ENCODE results near the gene ENPP6.
"Not testable (repeated sequence)": the region's sequence is repeated elsewhere in the genome, so short reads cannot be mapped to it uniquely, and the experiment has no call there.

The ENPP6 gene

GRCh38 chr4:184207734-184208607, 9.7 kb downstream of the ENPP6 start:
- not testable (repeated sequence) for H3K27me3 Mint-ChIP-seq; H3K9me3 Mint-ChIP-seq; H3K36me3 Mint-ChIP-seq (ENCODE audit: low read depth); H3K4me3 Mint-ChIP-seq; H3K27ac Mint-ChIP-seq; H3K4me1 Mint-ChIP-seq (ENCODE audit: low read depth)

GRCh38 chr4:184205243-184205642, 12.4 kb downstream of the ENPP6 start:
- peaks cover 7% of the 10 kb centered on the region for H3K27me3 Mint-ChIP-seq
- H3K27ac Mint-ChIP-seq, result no peak overlapping the region
- H3K36me3 Mint-ChIP-seq (ENCODE audit: low read depth), result no peaks in the 10 kb centered on the region
- no peak overlapping the region for H3K4me3 Mint-ChIP-seq
- H3K4me1 Mint-ChIP-seq (ENCODE audit: low read depth), result no peaks in the 10 kb centered on the region
- H3K9me3 Mint-ChIP-seq, result no peaks in the 10 kb centered on the region

- no peaks in the 10 kb centered on the region for H3K36me3 Mint-ChIP-seq (ENCODE audit: low read depth)
- H3K4me3 Mint-ChIP-seq, result no peak overlapping the region
- no peaks in the 10 kb centered on the region for H3K9me3 Mint-ChIP-seq
- H3K27ac Mint-ChIP-seq, result no peak overlapping the region
- no peaks in the 10 kb centered on the region for H3K4me1 Mint-ChIP-seq (ENCODE audit: low read depth)
- H3K27me3 Mint-ChIP-seq, result peaks cover 7% of the 10 kb centered on the region
Observed at GRCh38 chr4:184203300-184203699, 14.4 kb downstream of the ENPP6 start.

GRCh38 chr4:184201179-184201578, 16.5 kb downstream of the ENPP6 start:
- H3K4me3 Mint-ChIP-seq, result no peak overlapping the region

GRCh38 chr4:184200296-184200695, 17.4 kb downstream of the ENPP6 start:
- Mint-ChIP-seq H3K4me1 (ENCODE audit: low read depth) (no peaks in the 10 kb centered on the region), H3K9me3 (no peaks in the 10 kb centered on the region), H3K27ac (no peak overlapping the region), H3K36me3 (ENCODE audit: low read depth) (no peaks in the 10 kb centered on the region), H3K27me3 (no peaks in the 10 kb centered on the region), H3K4me3 (no peak overlapping the region)

More at GRCh38 chr4:184201179-184201578, 16.5 kb downstream of the ENPP6 start:
- no peaks in the 10 kb centered on the region for H3K4me1 Mint-ChIP-seq (ENCODE audit: low read depth)
- no peaks in the 10 kb centered on the region for H3K9me3 Mint-ChIP-seq
- no peaks in the 10 kb centered on the region for H3K27me3 Mint-ChIP-seq
- H3K27ac Mint-ChIP-seq, result no peak overlapping the region
- H3K36me3 Mint-ChIP-seq (ENCODE audit: low read depth), result no peaks in the 10 kb centered on the region

GRCh38 chr4:184199780-184200179, 17.9 kb downstream of the ENPP6 start:
- H3K4me3 Mint-ChIP-seq, result no peak overlapping the region
- H3K9me3 Mint-ChIP-seq, result no peaks in the 10 kb centered on the region
- H3K4me1 Mint-ChIP-seq (ENCODE audit: low read depth), result no peaks in the 10 kb centered on the region
- H3K36me3 Mint-ChIP-seq (ENCODE audit: low read depth), result no peaks in the 10 kb centered on the region
- no peak overlapping the region for H3K27ac Mint-ChIP-seq
- no peaks in the 10 kb centered on the region for H3K27me3 Mint-ChIP-seq

GRCh38 chr4:184198190-184198589, 19.5 kb downstream of the ENPP6 start:
- no peak overlapping the region for H3K27ac Mint-ChIP-seq
- no peaks in the 10 kb centered on the region for H3K4me1 Mint-ChIP-seq (ENCODE audit: low read depth)
- no peaks in the 10 kb centered on the region for H3K36me3 Mint-ChIP-seq (ENCODE audit: low read depth)
- H3K4me3 Mint-ChIP-seq, result no peak overlapping the region
- no peaks in the 10 kb centered on the region for H3K27me3 Mint-ChIP-seq
- H3K9me3 Mint-ChIP-seq, result no peaks in the 10 kb centered on the region

- Mint-ChIP-seq H3K36me3 (ENCODE audit: low read depth) (no peaks in the 10 kb centered on the region), H3K9me3 (no peaks in the 10 kb centered on the region), H3K27ac (no peak overlapping the region), H3K4me3 (no peak overlapping the region), H3K27me3 (no peaks in the 10 kb centered on the region), H3K4me1 (ENCODE audit: low read depth) (no peaks in the 10 kb centered on the region)
Observed at GRCh38 chr4:184197536-184198082, 20.1 kb downstream of the ENPP6 start.

- Mint-ChIP-seq H3K36me3 (ENCODE audit: low read depth) (no peaks in the 10 kb centered on the region), H3K27me3 (no peaks in the 10 kb centered on the region), H3K27ac (no peak overlapping the region), H3K4me1 (ENCODE audit: low read depth) (no peaks in the 10 kb centered on the region), H3K4me3 (no peak overlapping the region), H3K9me3 (no peaks in the 10 kb centered on the region)
Observed at GRCh38 chr4:184196730-184197385, 20.8 kb downstream of the ENPP6 start.

GRCh38 chr4:184193556-184194525, 23.8 kb downstream of the ENPP6 start:
- no peak overlapping the region for H3K4me3 Mint-ChIP-seq
- no peaks in the 10 kb centered on the region for H3K27me3 Mint-ChIP-seq
- no peaks in the 10 kb centered on the region for H3K4me1 Mint-ChIP-seq (ENCODE audit: low read depth)
- H3K36me3 Mint-ChIP-seq (ENCODE audit: low read depth), result no peaks in the 10 kb centered on the region
- no peaks in the 10 kb centered on the region for H3K9me3 Mint-ChIP-seq
- H3K27ac Mint-ChIP-seq, result no peak overlapping the region

GRCh38 chr4:184192933-184193332, 24.7 kb downstream of the ENPP6 start:
- H3K27me3 Mint-ChIP-seq, result no peaks in the 10 kb centered on the region
- no peak overlapping the region for H3K27ac Mint-ChIP-seq
- no peaks in the 10 kb centered on the region for H3K4me1 Mint-ChIP-seq (ENCODE audit: low read depth)
- H3K4me3 Mint-ChIP-seq, result no peak overlapping the region
- H3K36me3 Mint-ChIP-seq (ENCODE audit: low read depth), result no peaks in the 10 kb centered on the region
- H3K9me3 Mint-ChIP-seq, result no peaks in the 10 kb centered on the region

GRCh38 chr4:184191267-184191666, 26.4 kb downstream of the ENPP6 start:
- Mint-ChIP-seq H3K4me3 (no peak overlapping the region), H3K9me3 (no peaks in the 10 kb centered on the region), H3K27me3 (no peaks in the 10 kb centered on the region), H3K36me3 (ENCODE audit: low read depth) (no peaks in the 10 kb centered on the region), H3K4me1 (ENCODE audit: low read depth) (no peaks in the 10 kb centered on the region), H3K27ac (no peak overlapping the region)

GRCh38 chr4:184190711-184191110, 27.0 kb downstream of the ENPP6 start:
- H3K4me1 Mint-ChIP-seq (ENCODE audit: low read depth), result no peaks in the 10 kb centered on the region

GRCh38 chr4:184189966-184190365, 27.7 kb downstream of the ENPP6 start:
- no peaks in the 10 kb centered on the region for H3K4me1 Mint-ChIP-seq (ENCODE audit: low read depth)
- no peaks in the 10 kb centered on the region for H3K9me3 Mint-ChIP-seq
- H3K27ac Mint-ChIP-seq, result no peak overlapping the region
- no peak overlapping the region for H3K4me3 Mint-ChIP-seq
- no peaks in the 10 kb centered on the region for H3K36me3 Mint-ChIP-seq (ENCODE audit: low read depth)
- H3K27me3 Mint-ChIP-seq, result no peaks in the 10 kb centered on the region

More at GRCh38 chr4:184190711-184191110, 27.0 kb downstream of the ENPP6 start:
- no peaks in the 10 kb centered on the region for H3K9me3 Mint-ChIP-seq
- H3K27ac Mint-ChIP-seq, result no peak overlapping the region
- no peak overlapping the region for H3K4me3 Mint-ChIP-seq
- no peaks in the 10 kb centered on the region for H3K27me3 Mint-ChIP-seq
- no peaks in the 10 kb centered on the region for H3K36me3 Mint-ChIP-seq (ENCODE audit: low read depth)
